HG03159 (cell line): ENCODE data around the gene ADARB2.
"Not testable (repeated sequence)": the region's sequence is repeated elsewhere in the genome, so short reads cannot be mapped to it uniquely, and the experiment has no call there.

Experiments used
- ATAC-seq: cut with Tn5 transposase; IDR thresholded peaks from one replicate; pipeline ENCODE4 v1.9.1; 2021; ENCODE audit warnings: mild to moderate bottlenecking, moderate library complexity; ENCODE audit not compliant: unreplicated experiment

ADARB2 gene

GRCh38 chr10:1475098-1475591, 262.2 kb downstream of the ADARB2 start:
- ATAC-seq, result no peak

- no peak for ATAC-seq
Measured at GRCh38 chr10:1474376-1475097, 262.8 kb downstream of the ADARB2 start.

DNA sequence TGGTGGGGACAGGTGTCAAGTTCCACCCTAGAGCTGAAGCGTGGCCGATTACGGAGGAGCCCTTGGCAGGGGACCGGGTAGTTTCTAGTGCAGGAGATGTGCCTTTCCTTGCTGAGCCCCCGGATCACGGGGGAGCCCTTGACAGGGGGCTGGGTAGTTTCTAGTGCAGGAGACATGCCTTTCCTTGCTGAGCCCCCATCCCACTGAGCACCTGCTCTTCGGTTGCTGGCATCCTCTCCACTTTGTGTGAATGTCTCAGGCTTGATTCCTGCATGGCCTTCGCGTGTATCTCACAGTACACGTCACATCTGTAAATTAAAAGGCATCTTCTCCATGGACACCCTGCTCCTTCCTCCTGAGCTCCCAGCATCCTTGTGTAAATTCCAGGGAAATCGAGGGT, 263.5 kb downstream of the ADARB2 start:
- ATAC-seq, result no peak

DNA sequence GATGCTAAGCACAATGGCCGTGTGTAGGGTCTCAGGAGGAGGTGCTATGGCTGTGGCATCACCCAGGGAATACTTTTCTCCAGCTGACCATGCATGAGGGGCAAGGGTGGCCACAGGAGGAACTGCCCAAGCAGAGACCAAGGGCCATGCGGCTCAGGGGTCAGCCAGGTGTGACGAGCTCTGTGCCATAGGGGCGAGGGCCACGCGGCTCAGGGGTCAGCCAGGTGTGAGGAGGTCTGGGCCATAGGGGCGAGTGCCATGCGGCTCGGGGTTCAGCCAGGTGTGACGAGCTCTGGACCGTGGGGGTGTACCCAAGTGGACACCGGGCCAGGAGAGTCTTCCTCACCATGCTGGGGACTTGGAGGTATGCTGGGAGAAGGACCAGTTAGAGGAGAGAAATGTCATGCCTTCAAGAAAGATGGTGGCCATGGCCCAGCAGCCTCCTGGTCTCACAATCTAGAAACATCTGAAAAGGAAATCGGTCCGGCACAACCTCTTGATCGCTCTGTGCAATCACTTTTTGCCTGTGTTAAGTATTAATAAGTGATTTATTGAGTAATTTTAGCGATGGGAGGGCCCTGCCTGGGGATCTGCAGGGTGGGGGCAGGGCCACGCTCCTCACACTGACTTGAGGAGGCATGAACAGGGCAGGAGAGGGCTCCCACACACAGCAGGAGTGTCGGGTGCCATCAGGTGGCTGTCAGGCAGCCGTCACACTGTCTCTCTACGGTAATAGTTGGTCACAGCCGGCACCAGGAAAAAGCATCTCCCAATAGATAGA, 265.0 kb downstream of the ADARB2 start:
- no peak for ATAC-seq

DNA sequence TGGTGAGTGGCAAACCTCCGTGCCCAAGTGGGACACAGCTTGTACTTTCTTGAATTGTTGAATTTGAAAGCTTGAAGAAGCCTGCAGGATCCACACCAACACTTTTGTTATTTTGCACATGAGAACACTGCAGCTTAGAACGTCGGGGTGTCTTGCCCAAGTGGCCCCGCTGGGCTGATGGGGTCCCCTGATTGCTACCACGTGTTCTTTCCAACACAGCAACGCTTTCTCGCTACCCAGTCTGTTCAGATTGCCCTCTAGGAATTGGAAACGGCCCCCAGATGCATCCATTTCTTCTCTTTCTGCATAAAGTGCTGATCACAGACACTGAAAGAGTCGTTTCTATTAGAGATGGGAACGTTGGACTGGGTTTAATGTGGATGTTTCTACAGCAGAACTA, 268.5 kb downstream of the ADARB2 start:
- ATAC-seq, result no peak

DNA sequence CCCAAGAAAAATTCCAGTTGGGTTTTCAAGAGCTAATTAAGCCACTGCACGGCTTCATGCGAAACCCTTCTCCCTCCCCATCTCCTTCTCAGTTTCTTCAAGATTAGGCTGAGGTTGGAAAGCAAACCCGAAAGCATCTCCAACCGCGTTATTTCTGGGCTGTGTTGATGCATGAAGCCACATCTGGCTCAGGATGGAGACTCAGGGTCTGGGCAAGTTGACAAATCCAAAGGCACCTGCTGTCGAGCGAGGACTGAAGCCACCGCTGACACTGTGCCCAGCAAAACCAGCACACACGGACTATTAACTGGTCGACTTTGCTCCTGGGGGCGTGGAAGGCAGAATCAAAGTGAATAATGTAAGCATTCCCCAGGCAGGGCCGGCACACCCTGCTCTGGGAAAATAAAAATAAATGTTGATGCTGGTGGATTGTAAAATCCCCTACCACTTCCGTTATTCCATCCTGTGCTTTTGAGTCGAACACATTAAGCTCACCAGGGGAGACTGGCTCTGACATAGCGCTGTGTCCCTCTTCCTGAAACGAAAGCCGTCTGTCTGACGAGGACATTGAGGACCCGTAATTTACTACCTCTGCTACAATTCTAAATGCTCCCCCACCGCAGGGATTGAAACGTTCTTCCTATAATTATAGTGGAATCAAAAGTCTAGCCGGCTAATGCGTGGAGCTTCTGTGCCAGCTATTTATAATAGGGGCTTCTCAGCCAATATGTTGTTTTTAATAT, 269.8 kb downstream of the ADARB2 start:
- ATAC-seq, result no peak

- ATAC-seq, result no peak
Measured at GRCh38 chr10:1465993-1466764, 271.1 kb downstream of the ADARB2 start.

GRCh38 chr10:1465418-1465911, 271.9 kb downstream of the ADARB2 start:
- ATAC-seq, result peak; percentile 59

GRCh38 chr10:1464881-1465417, 272.4 kb downstream of the ADARB2 start:
- ATAC-seq, result peak; percentile 16

DNA sequence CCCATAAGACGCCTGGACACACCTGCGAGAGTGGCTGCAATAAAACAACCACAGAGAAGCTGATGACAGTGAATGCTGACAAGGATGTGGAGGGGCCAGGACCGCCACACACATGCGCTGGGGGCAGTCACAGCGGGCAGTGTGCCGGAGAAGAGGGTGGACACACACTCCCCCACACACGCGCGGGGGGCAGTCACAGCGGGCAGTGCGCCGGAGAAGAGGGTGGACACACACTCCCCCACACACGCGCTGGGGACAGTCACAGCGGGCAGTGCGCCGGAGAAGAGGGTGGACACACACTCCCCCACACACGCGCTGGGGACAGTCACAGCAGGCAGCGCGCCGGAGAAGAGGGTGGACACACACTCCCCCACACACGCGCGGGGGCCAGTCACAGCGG, 273.4 kb downstream of the ADARB2 start:
- ATAC-seq, result not testable (repeated sequence)

DNA sequence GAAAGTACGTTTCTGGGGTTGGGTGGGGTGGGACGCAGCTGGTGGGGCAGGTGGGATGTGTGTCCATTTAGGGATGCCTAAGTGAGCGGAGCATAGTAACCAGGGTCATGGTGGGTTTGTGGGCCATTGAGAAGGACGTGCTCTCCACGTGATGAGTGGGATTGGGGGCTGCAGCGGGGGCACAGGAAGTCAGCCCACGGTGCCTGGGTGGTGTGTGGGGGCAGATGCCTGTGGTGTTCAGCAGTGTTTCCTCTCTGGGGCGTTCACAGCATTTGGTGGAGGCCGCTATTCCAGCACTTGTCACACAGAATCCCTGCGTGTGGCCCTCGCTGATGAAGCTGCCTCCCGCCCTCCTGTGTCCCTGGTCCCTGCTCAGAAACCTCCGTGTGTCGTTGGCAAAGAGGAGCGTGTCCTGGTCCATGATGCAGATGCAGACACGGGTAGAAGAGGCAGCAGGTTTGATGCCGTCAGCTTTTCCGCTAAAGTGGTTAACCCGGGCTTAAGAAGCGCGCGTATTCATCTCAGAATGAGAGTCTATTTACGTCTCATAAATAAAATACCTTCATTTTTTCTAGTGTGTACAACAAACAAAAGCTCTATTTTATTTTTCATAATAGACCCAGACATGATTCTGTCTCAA, 274.2 kb downstream of the ADARB2 start:
- ATAC-seq, result no peak

GRCh38 chr10:1462521-1462920, 274.8 kb downstream of the ADARB2 start:
- no peak for ATAC-seq

GRCh38 chr10:1462032-1462431, 275.3 kb downstream of the ADARB2 start:
- ATAC-seq, result no peak

- no peak for ATAC-seq
Measured at GRCh38 chr10:1461016-1461415, 276.3 kb downstream of the ADARB2 start.

DNA sequence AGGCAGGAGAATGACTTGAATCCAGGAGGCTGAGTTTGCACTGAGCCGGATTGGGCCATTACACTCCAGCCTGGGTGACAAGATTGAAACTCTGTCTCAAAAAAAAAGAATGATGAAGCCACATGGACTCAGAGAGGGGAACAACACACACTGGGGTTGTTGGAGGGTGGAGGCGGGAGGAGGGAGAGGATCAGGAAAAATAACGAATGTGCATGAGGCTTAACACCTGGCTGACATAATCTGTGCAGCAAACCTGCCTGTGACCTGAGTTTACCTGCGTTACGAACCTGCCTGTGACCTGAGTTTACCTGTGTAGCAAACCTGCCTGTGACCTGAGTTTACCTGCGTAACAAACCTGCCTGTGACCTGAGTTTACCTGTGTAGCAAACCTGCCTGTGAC, 277.7 kb downstream of the ADARB2 start:
- not testable (repeated sequence) for ATAC-seq

- no peak for ATAC-seq
Measured at GRCh38 chr10:1454951-1455350, 282.4 kb downstream of the ADARB2 start.

DNA sequence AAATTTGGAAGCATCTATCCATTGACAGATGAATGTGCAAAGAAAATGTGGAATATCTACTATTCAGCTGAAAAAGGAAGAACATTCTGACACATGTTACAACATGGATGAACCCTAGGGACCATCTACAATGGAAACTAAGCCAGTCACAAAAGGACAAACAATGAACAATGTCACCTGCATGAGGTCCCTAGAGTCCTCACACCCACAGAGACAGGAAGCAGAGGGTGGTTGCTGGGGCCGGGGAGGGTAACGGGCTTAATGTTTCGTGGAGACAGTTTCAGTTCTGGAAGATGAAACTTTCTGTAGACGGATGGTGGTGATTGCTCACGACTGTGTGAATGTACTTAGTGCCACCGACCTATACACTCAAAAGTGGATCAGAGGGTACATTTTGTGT, 282.9 kb downstream of the ADARB2 start:
- ATAC-seq, result peak; percentile 98

GRCh38 chr10:1452777-1453176, 284.5 kb downstream of the ADARB2 start:
- ATAC-seq, result no peak

- ATAC-seq, result no peak
Measured at GRCh38 chr10:1451941-1452340, 285.4 kb downstream of the ADARB2 start.

DNA sequence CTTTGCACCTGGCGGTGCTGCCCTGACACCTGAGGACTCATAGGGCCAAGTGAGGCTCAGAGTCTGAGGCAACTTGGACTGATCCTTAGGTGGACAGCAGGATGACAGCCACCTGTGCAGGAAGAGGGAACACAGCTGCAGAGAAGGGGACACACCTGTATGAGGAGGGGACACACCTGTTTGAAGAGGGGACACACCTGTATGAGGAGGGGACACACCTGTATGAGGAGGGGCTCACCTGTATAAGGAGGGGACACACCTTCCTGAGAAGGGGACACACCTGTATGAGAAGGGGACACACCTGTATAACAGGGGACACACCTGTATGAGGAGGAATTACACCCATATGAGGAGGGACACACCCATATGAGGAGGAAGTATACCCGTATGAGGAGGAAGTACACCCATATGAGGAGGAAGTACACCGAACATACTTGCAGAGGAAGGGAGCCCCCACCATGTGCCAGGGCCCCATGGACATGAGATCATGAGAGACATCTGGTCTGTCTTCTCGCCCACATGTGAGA, 285.9 kb downstream of the ADARB2 start:
- no peak for ATAC-seq
